RCC 7860 (cell line): ENCODE measurements around the gene NKX6-2.
"Not testable (repeated sequence)": the region's sequence is repeated elsewhere in the genome, so short reads cannot be mapped to it uniquely, and the experiment has no call there.

Experiments used
- DNase-seq: peaks from one replicate; pipeline ENCODE4 v3.0.0-alpha.2; 2015; ENCODE audit warnings: low spot score
- FAIRE-seq: peaks from 2 replicates; lab custom pipeline; 2012; peaks lifted over from hg19 to GRCh38; lab: Jason Lieb, UNC

The NKX6-2 gene

GRCh38 chr10:132785723-132786475 lies at the start of gene NKX6-2:
NKX6-2 (minus strand) TSS chr10:132786147; CDS start chr10:132785948, 199 bp downstream.
- FAIRE-seq (no peak), DNase-seq (no peak)

- no peak for DNase-seq
- FAIRE-seq, result no peak
Observed at GRCh38 chr10:132834891-132835847, 49.2 kb upstream of the NKX6-2 start.

- no peak for FAIRE-seq
Observed at GRCh38 chr10:132834311-132834761, 48.4 kb upstream of the NKX6-2 start.

GRCh38 chr10:132833421-132834111 lies 47.6 kb upstream of the NKX6-2 start:
- DNase-seq, result no peak
- no peak for FAIRE-seq

More at GRCh38 chr10:132834311-132834761, 48.4 kb upstream of the NKX6-2 start:
- DNase-seq, result no peak

- no peak for FAIRE-seq
- no peak for DNase-seq
Observed at GRCh38 chr10:132832186-132832969, 46.4 kb upstream of the NKX6-2 start.

- DNase-seq (no peak), FAIRE-seq (no peak)
Observed at GRCh38 chr10:132829403-132829802, 43.5 kb upstream of the NKX6-2 start.

- no peak for DNase-seq
- FAIRE-seq, result no peak
Observed at GRCh38 chr10:132828681-132829080, 42.7 kb upstream of the NKX6-2 start.

- DNase-seq (no peak), FAIRE-seq (no peak)
Observed at GRCh38 chr10:132827861-132828539, 42.1 kb upstream of the NKX6-2 start.

- FAIRE-seq, result no peak
- DNase-seq, result no peak
Observed at GRCh38 chr10:132827423-132827789, 41.5 kb upstream of the NKX6-2 start.

GRCh38 chr10:132826524-132827422 lies 40.8 kb upstream of the NKX6-2 start:
- FAIRE-seq (no peak), DNase-seq (no peak)

GRCh38 chr10:132825783-132826523 lies 40.0 kb upstream of the NKX6-2 start:
- DNase-seq, FAIRE-seq: not testable (repeated sequence)

GRCh38 chr10:132820056-132820455 lies 34.1 kb upstream of the NKX6-2 start:
- FAIRE-seq, result no peak
- DNase-seq, result no peak

GRCh38 chr10:132817701-132818211 lies 31.8 kb upstream of the NKX6-2 start:
- DNase-seq (no peak), FAIRE-seq (no peak)

GRCh38 chr10:132816718-132817117 lies 30.8 kb upstream of the NKX6-2 start:
- FAIRE-seq (no peak), DNase-seq (no peak)

GRCh38 chr10:132815168-132815857 lies 29.4 kb upstream of the NKX6-2 start:
- FAIRE-seq, result no peak
- no peak for DNase-seq

- DNase-seq, result no peak
- no peak for FAIRE-seq
Observed at GRCh38 chr10:132814469-132814856, 28.5 kb upstream of the NKX6-2 start.
